Type B pancreatic cell (in vitro differentiated cells): Measurements from ENCODE around the gene RNF220. TPM values are rescaled to one million over a fixed set of nuclear protein-coding genes. Genes with fewer than 3 reads are reported as not detected.

Experiments
- DNase-seq: peaks from one replicate; pipeline ENCODE4 v3.0.0; 2021; ENCODE audit warnings: mixed read lengths; ENCODE audit not compliant: unreplicated experiment; ENCODE audit errors: extremely low spot score
- H3K27ac Mint-ChIP-seq: 2 replicates; pipeline ENCODE4 v1.8.0; 2021; ENCODE audit warnings: mild to moderate bottlenecking, mixed read lengths
- H3K27me3 Mint-ChIP-seq: 2 replicates; pipeline ENCODE4 v1.8.0; 2021; ENCODE audit warnings: mixed read lengths
- H3K36me3 Mint-ChIP-seq: 2 replicates; pipeline ENCODE4 v1.8.0; 2021; ENCODE audit warnings: mixed read lengths
- H3K4me1 Mint-ChIP-seq: one replicate; pipeline ENCODE4 v1.8.0; 2021; ENCODE audit warnings: mixed read lengths; ENCODE audit not compliant: unreplicated experiment
- H3K4me3 Mint-ChIP-seq: 2 replicates; pipeline ENCODE4 v1.8.0; 2021; ENCODE audit warnings: mild to moderate bottlenecking, mixed read lengths
- H3K9me3 Mint-ChIP-seq: 2 replicates; pipeline ENCODE4 v1.8.0; 2021; ENCODE audit warnings: mixed read lengths
- CTCF ChIP-seq: fragments of 200-600 bp; sonication (generic); conservative IDR thresholded peaks from 2 replicates; pipeline ENCODE4 v1.5.0; 2021; ENCODE audit warnings: antibody characterized with exemption, mild to moderate bottlenecking
- total RNA-seq: library from RNA; stranded (reverse); gene quantifications from 2 replicates; pipeline ENCODE4 v1.2.1, GENCODE V29; 2021; ENCODE audit warnings: low replicate concordance

The RNF220 gene
- total RNA-seq, 1 donor from 2014 or later, result 87.1 TPM

GRCh38 chr1:44672961-44673674 lies 268.1 kb downstream of the RNF220 start:
- Mint-ChIP-seq H3K4me1 (peaks cover 38% of the 10 kb centered on the region), H3K4me3 (peak overlapping the region; percentile 92), H3K27ac (peak overlapping the region; percentile 95), H3K36me3 (no peaks in the 10 kb centered on the region), H3K27me3 (no peaks in the 10 kb centered on the region), H3K9me3 (no peaks in the 10 kb centered on the region)
- DNase-seq, result no peak
- no peak for TF ChIP-seq CTCF

- H3K9me3 Mint-ChIP-seq, result no peaks in the 10 kb centered on the region
- peaks cover 38% of the 10 kb centered on the region for H3K4me1 Mint-ChIP-seq
- H3K4me3 Mint-ChIP-seq, result peak overlapping the region; percentile 92
- no peak for TF ChIP-seq CTCF
- peak overlapping the region; percentile 95 for H3K27ac Mint-ChIP-seq
- DNase-seq, result no peak
- H3K36me3 Mint-ChIP-seq, result no peaks in the 10 kb centered on the region
- H3K27me3 Mint-ChIP-seq, result no peaks in the 10 kb centered on the region
Measured at GRCh38 chr1:44673675-44674112, 268.6 kb downstream of the RNF220 start.

GRCh38 chr1:44674113-44675000 lies 269.3 kb downstream of the RNF220 start, which contains the start of the genes ARMH1 and TMEM53:
Gene ARMH1, plus strand, starts transcription at chr1:44674714. Its CDS starts 14,984 bp downstream, at chr1:44689698.
Gene TMEM53, minus strand, starts transcription at chr1:44674481. Its CDS starts 90 bp downstream, at chr1:44674391.
- peak; percentile 97 for DNase-seq
- peak within 1 kb of the TSS; percentile 95 for H3K27ac Mint-ChIP-seq
- H3K4me1 Mint-ChIP-seq, result peaks cover 35% of the 10 kb centered on the region
- no peaks in the 10 kb centered on the region for H3K9me3 Mint-ChIP-seq
- H3K27me3 Mint-ChIP-seq, result no peaks in the 10 kb centered on the region
- H3K4me3 Mint-ChIP-seq, result peak within 1 kb of the TSS; percentile 92
- H3K36me3 Mint-ChIP-seq, result no peaks in the 10 kb centered on the region
- no peak for TF ChIP-seq CTCF

- TF ChIP-seq CTCF, result no peak
- H3K27me3 Mint-ChIP-seq, result no peaks in the 10 kb centered on the region
- DNase-seq, result no peak
- H3K9me3 Mint-ChIP-seq, result no peaks in the 10 kb centered on the region
- H3K36me3 Mint-ChIP-seq, result peaks cover 5% of the 10 kb centered on the region
- peak overlapping the region; percentile 95 for H3K27ac Mint-ChIP-seq
- peaks cover 33% of the 10 kb centered on the region for H3K4me1 Mint-ChIP-seq
- H3K4me3 Mint-ChIP-seq, result peak overlapping the region; percentile 92
Measured at GRCh38 chr1:44675186-44675585, 270.1 kb downstream of the RNF220 start.

GRCh38 chr1:44676484-44677200 lies 271.6 kb downstream of the RNF220 start:
- Mint-ChIP-seq H3K27me3 (no peaks in the 10 kb centered on the region), H3K4me3 (no peak overlapping the region), H3K4me1 (peaks cover 28% of the 10 kb centered on the region), H3K27ac (no peak overlapping the region), H3K9me3 (no peaks in the 10 kb centered on the region), H3K36me3 (peaks cover 7% of the 10 kb centered on the region)
- DNase-seq, result no peak
- TF ChIP-seq CTCF, result no peak
